HUES6 (cell line): ENCODE data around the gene GUCY1A1.

ENCODE experiments used
- H3K27ac ChIP-seq: 2 replicates; pipeline ENCODE4 v1.7.0; 2013; ENCODE audit warnings: low read depth, mild to moderate bottlenecking, low read length, inconsistent platforms
- H3K27me3 ChIP-seq: 2 replicates; pipeline ENCODE4 v1.6.1; 2013; ENCODE audit warnings: low read length; ENCODE audit not compliant: control insufficient read depth, insufficient read depth
- H3K36me3 ChIP-seq: 2 replicates; pipeline ENCODE4 v1.6.1; 2013; ENCODE audit warnings: low read length; ENCODE audit not compliant: control insufficient read depth, insufficient read depth
- H3K4me1 ChIP-seq: 2 replicates; pipeline ENCODE4 v1.6.1; 2013; ENCODE audit warnings: low read length; ENCODE audit not compliant: control insufficient read depth, insufficient read depth
- H3K4me3 ChIP-seq: 2 replicates; pipeline ENCODE4 v1.5.1; 2013; ENCODE audit warnings: low read depth, low read length
- H3K9ac ChIP-seq: one replicate; pipeline ENCODE4 v1.6.1; 2013; ENCODE audit warnings: mild to moderate bottlenecking, low read length
- H3K9me3 ChIP-seq: 2 replicates; pipeline ENCODE4 v1.6.1; 2013; ENCODE audit warnings: low read depth, low read length; ENCODE audit not compliant: control insufficient read depth, insufficient read depth

The GUCY1A1 gene

DNA sequence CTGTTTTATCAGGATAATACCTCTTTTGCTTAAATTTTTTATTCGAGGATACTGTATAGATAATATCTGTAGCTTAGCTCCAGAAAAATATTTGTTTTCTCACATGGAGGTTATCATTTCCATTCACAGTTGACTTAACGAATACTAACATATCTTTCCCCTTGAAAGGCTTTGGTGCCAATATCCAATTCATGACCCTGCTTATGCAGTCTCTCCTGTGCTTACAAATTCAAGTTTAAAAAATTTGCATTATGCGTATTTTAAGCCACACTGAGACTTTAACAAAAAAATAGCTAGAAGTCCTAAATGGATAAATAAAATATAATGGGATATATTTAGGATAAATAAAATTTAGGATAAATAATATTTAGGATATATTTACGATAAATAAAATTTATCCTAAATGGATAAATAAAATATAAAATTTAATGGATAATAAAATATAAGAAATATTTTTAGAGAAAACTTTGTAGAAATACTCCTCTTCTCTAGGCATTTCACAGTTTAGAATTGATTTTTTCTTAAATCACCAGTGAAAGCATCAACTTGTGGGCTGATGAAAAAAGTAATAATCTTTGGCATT is 114.7 kb downstream of the GUCY1A1 start:
- Histone ChIP-seq H3K9ac (no peak overlapping the region), H3K4me3 (no peak overlapping the region), H3K27me3 (no peaks in the 10 kb centered on the region), H3K36me3 (no peaks in the 10 kb centered on the region), H3K27ac (no peak overlapping the region), H3K9me3 (no peaks in the 10 kb centered on the region), H3K4me1 (no peaks in the 10 kb centered on the region)
